GM21825 (cell line): ENCODE results near the gene EPHB1.
"Not testable (repeated sequence)": the region's sequence is repeated elsewhere in the genome, so short reads cannot be mapped to it uniquely, and the experiment has no call there.

ENCODE experiments used
- ATAC-seq: cut with Tn5 transposase; IDR thresholded peaks from one replicate; pipeline ENCODE4 v1.9.1; 2021; ENCODE audit warnings: mild to moderate bottlenecking, moderate library complexity; ENCODE audit not compliant: unreplicated experiment

The EPHB1 gene

DNA sequence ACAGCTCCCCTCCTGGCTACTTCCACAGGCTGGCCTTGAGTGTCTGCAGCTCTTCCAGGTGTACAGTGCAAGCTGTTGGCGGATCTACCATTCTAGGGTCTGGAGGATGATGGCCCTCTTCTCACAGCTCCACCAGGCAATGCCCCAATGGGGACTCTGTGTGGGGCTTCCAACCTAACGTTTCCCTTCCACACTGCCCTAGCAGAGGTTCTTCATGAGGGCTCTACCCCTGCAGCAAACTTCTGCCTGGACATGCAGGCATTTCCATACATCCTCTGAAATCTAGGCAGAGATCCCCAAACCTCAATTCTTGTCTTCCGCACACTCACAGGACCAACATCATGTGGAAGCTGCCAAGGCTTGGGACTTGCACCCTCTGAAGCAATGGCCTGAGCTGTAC, 438.4 kb downstream of the EPHB1 start:
- not testable (repeated sequence) for ATAC-seq

DNA sequence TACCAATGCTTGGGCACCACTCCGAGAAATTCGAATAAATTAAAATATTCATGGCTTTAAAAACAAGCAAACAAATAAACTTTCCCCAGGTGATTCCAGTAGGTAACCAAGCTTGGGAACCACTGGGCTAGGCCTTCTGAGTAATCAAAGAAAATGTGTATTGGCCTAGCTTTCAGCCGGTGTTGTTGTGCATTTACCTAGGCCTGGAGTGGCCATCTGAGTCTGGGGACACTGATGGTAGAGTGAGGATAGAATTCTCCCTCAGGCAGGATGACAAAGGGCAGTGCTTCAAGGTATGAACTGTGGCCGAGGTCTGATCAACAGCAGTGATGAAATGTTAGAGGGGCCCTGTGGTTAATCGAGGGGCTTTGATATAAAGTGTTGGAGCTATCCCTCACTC, 440.5 kb downstream of the EPHB1 start:
- no peak for ATAC-seq

DNA sequence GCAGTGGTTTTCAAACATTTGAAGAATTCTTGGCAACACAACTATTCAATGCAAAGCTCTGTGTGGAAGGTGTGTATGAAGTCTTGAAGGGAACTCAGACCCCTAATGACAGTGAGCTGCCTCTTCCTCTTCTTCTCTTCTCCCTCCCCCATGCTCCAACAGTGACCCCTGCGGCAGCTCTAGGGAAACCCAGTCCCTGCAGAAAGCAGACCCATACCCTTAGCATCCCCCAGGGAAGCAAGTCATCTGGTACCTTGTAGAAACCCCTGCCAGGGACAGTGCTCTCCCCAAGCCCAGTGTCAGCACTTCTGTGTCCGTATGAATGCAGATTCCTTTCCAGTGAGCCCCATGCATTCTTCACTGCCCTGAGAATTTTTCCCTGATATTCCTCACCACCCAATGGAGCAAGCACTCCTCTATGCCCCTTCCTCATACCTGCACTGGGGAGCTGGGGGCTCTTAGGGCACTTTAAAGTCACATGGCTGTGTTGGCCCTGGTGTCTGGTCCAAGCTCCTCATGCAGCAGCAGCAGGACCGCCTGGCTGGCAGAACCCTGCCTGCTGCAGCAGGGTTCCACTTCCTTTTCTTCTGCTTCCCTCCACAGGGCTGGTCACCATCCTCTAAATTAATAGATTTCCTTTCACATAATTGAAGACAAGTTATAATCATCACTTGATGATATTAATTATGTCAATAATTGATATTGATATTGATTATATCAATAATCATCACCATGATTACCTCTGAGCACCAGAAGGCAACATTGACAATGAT, 442.5 kb downstream of the EPHB1 start:
- ATAC-seq: no peak

DNA sequence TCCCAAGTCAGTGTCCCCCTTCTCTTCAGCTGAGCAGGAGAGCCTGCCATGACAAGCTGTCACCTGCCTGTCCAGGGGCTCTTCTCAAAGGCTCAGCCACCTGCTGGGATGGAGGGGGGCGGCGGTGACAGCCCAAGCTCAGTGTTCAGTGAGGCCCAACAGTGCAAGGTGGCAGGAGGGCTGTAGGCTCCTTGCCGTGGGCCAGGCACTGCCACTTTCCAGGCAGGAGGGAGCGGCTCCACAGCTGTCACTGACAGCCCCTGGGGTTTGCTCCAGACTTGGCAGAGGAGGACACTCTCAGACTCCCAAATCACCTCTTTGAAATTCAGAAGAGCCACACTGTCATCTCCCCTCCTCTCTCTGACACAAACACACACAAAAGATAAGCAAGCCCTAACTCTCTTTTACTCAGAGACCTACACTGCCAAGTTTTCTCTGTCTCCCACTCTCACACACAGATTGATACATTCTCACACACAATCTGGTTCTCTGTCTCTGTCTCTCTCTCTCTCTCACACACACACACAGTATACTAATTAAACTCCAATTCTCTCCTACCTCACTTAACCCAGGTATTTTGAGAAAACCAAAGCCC, 443.3 kb downstream of the EPHB1 start:
- no peak for ATAC-seq

DNA sequence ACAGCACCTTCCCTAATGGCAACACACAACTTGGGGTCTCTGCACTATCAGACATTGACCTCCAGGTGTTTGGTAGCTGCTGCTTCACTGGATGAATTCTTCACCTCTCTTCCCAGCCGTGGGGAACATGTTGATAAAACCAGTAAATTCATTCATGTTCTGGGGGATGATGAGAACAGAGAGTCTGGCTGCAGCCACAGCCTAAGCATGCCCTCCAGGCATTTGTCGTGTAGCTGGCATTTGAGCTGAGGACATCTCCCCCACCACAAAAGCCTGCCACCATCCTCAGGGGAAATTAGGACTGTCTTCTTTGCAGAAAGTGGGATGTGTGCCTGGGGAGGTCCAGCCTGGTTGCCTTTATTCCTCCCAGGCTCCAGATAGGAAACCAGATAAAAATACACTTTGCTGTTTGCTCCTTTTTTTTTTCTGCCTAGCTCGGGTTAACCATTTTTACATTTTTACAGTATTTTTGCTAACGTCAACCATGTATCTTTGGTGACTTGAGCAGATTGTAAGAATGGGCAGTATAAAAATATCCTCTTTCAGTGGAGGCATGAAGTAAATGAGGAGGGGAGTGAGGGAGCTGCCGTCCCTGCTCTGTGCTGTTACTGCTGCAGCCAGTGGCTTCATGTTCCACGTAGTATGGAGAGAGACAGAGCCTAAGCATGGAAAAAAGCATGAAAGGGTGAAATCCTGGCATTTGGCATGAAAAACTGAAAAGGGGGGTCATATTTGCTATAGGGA, 444.0 kb downstream of the EPHB1 start:
- ATAC-seq: no peak

DNA sequence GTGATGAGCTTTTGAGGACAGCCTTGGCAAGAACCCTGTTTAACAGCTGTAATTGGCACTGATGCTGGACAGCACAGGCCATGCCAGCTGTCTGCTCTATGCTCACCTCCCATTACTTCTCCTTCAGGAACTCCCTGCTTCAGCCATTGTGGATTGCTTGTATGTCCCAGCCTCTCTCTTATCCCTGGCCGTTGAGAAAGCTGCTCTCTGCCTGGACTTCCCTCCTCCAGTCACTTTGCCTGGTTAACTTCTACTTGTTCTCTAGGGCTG, 444.5 kb downstream of the EPHB1 start:
- no peak for ATAC-seq

DNA sequence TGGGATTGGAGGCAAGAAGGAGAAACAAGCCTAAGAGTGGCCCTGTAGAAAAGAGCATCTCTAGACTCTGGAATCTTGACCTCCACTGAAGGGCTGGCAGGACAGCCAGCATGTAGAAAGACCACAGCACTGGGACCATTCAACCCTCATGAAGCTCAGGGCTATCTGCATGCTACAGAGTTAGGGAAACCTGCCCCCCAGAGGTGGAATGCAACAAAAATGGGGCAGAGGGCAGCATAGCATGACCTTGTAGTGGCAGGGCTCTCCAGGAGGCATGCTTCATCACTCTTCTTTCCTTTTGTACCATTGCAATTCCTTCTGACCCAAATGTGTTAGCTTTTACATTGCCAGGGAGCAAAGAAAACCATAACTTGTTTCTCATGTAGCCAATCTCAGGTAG, 445.4 kb downstream of the EPHB1 start:
- peak; percentile 70 for ATAC-seq

DNA sequence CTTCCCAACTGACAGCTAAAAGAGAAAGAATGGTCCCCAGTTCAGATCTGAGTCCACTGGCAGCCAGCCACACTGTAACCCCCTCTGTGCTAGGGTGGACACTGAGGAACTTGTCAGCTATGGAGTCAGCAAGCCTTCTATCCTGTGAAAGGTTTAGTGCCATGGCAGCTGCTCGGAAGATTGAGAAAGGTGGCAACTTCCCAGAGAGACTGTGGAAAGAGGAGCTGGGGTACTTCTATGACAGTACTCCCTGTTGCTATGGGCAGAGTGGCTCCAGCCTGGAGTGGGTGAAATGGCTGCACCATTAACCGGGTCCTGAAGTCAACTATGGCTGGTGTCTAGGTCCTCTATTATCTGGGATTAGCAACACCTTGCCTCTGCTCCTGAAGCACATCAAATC, 447.2 kb downstream of the EPHB1 start:
- ATAC-seq: no peak

DNA sequence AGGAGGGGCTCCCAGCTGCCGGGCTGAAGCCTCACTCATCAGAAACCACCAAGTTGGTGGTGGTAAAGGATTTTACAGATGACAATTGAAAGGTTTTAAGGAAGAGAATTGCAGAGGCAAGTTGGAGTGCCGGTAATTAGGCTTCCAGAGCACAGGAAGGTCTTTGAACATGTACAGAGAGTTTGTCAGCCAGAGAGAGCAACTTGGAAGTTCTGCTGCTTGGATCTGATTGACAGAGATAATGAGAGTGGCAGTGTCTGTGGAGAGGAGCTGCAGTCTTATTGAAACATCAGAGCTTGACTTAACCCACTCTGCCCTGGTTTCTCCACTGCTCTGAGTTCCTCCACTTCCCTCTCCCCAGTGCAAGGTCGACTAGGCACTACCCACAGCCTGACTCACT, 448.6 kb downstream of the EPHB1 start:
- no peak for ATAC-seq

DNA sequence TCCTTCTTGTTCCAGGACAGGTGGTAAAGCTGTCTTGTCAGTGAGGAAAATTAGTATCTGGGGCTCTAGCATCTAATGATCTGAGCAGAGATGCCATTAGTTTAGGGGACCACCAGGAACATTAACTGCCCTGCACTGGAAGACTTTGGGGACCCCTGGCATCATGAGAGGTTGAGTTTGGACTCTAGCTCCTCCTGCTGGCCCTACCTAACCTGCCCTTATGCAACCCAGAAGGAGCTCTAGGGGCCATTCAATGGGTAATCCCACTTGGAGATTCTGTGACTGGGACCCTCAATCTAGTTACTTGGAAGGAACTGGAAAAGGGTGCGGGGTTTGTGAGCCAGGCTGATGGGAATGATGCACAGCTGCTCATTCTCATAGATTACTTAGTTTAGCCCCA, 451.0 kb downstream of the EPHB1 start:
- no peak for ATAC-seq

DNA sequence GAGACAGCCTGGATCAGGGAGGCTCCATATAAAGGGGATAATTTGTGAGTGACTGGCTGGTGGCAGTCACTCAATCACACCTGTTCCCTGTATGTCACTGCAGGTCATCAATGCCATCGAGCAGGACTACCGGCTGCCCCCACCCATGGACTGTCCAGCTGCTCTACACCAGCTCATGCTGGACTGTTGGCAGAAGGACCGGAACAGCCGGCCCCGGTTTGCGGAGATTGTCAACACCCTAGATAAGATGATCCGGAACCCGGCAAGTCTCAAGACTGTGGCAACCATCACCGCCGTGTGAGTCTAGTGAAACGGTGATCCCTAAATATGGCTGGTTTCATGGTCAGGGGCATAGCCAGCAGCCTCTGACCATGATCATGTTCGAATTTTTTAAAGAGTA, 453.2 kb downstream of the EPHB1 start:
- ATAC-seq: no peak

DNA sequence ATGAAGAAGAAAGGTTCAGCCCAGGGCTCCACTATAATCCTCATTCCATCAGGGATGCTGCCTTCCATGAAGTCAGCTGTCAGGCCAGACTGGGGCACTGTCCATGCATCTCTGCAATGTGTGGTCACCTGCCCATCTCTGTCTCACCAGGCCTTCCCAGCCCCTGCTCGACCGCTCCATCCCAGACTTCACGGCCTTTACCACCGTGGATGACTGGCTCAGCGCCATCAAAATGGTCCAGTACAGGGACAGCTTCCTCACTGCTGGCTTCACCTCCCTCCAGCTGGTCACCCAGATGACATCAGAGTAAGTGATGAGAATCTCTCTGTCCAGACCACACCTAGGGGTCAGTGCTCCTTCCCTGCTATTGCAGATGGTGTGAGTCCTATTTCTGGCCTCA, 454.1 kb downstream of the EPHB1 start:
- no peak for ATAC-seq

DNA sequence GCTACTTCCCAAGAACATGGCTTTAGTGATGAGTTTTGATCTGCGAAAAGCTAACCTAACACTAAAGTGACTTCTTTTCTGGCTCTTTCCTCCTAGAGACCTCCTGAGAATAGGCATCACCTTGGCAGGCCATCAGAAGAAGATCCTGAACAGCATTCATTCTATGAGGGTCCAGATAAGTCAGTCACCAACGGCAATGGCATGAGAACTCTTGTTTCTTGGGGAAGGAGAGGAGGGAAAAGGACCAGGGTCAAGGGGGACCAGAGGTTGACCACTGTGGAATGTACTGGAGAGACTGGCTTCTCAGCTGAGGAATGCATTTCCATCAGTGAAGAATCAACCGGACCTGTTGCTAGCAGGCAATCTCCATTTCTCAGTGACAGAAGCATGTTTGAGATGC, 463.9 kb downstream of the EPHB1 start:
- ATAC-seq: no peak

DNA sequence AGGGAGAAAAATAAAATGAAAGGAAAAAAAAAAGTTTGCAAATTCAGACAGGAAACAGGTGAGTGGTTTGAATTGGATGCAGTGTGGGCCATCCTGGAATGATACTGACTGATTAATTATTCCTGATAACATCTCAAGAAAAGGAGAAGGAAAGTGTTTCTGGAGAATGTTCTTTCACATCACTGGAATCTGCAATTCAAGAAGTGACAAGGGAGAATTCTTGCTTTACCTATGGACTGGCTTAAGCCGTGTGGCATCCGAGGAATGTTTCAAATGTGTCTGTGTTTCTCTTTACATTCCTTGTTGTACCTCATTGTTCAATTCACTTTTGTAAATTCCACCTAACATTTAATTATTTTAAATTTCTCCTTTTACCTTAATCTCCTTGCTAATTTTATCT, 465.0 kb downstream of the EPHB1 start:
- ATAC-seq: no peak

DNA sequence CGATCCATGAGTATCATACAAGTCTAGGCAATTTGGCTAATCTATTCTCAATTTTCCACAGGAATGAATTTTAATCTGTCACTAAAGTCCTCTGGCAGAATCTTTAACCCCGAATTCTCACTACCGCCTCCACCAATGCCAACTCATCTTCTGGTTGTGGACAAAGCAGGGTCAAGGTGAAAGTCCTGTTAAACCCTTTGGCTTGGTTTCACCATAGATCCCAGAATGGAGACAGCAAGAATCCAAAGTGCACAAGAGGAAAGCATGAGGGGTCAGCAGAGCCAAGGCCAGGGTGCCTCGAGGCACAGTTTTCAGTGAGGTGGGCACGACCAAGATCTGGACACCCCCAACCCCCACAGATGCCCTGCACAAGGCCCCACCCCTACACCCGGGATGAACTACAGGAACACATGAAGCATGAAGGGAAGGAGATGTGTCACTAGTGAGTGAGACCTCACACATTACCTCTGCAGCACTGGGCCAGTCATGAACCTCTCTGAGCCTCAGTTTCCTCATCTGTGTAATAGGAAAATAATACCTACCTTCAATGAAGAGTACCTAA, 466.2 kb downstream of the EPHB1 start:
- no peak for ATAC-seq

DNA sequence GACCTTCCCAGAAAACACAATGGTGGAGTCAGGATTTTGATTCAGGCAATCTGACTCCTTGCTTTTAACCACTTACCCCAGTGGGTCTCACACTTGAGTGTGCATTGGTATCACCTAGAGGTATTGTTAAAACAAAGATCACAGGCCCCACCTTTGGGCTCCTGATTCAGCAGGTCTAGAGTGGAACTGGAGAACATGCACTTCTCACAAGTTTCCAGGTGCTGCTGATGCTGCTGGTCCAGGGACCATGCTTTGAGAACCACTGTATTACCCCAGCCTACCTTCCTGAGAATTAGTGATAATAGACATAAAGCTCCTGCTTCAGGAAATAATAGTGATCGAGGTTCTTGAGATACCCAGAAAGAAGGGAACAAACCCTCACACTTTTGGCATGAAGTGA, 466.9 kb downstream of the EPHB1 start:
- no peak for ATAC-seq

DNA sequence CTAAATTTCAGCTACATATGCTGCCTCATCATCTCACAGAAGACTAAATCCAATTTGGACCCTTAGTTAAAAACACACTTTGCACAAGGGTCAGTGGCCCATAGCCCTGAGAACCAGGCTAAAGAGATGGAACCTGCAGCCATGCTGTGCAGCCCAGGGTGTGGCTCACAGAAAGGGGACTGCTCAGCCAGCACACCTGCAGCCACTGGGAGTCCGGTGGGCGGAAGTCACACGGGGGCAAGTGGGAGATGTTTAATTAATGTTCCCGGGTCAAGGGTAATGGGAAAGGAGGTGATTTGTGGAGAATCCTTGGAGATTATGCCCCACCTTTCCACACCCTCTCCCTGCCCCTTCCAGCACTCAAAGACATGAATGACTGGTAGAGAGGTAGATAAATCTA, 467.4 kb downstream of the EPHB1 start:
- ATAC-seq: no peak

DNA sequence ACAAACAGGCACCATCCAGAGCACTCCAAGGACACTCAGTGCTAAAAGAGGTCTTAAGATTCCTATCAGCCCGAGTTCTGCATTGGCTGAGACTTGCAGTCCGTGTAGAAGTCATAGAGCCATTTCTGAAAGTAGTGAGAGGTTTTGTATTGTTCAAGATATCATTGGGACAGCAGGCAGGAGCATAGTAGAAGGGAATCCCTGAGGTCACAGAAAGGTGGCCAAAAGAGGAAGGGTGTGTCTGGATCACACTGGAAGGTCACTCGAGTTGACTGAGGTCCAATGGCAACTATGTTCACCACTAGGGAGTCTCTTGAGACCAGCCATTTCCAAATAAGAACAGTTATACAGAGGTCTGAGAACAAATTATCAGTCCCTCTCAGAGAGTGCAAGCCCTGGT, 468.3 kb downstream of the EPHB1 start:
- ATAC-seq: no peak

DNA sequence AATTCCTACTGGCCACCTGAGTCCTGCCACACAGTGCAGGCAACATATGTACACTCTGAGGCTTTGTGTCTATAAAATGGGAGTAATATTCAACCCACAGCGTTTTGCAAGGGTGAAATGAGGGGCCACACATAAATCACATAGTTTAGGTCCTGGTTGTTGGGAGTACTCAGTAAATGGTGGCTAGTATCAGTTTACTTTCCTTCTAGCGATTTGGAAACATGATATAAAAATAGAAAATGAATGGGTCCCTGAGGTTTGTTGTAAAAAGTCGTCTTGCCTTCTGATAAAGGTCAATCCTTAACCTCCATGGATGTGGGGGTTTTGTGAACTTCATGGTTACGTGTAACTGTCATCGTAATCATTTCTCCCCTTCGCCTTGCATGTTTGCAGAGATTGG, 472.4 kb downstream of the EPHB1 start:
- ATAC-seq: no peak

DNA sequence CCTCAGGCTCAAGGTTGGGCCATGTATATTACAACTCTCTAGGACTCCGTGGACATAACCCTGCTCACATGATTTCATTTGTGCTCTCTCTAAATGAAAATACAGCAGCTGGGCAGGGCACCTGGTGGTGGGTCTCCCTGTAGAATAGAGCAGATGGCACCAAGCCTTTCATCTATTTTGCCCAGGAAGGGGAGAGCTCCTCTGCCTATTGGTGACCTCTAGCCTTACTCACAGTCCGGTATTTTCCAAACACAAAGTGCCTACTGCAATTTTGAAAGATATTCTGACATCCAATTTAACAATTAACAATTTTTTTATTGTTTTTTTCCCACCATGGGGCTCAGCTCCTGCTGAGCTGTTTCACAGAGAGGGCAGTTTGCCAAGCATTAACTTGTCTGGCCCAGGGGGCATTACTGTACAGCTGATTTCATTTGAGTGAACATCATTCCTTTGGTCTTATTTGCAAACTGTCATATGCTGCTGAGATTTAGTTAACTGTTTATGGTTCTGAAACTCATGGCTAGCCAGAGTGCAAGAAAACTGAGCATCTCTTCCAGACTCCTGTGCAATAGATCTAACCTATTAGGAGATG, 474.0 kb downstream of the EPHB1 start:
- no peak for ATAC-seq

DNA sequence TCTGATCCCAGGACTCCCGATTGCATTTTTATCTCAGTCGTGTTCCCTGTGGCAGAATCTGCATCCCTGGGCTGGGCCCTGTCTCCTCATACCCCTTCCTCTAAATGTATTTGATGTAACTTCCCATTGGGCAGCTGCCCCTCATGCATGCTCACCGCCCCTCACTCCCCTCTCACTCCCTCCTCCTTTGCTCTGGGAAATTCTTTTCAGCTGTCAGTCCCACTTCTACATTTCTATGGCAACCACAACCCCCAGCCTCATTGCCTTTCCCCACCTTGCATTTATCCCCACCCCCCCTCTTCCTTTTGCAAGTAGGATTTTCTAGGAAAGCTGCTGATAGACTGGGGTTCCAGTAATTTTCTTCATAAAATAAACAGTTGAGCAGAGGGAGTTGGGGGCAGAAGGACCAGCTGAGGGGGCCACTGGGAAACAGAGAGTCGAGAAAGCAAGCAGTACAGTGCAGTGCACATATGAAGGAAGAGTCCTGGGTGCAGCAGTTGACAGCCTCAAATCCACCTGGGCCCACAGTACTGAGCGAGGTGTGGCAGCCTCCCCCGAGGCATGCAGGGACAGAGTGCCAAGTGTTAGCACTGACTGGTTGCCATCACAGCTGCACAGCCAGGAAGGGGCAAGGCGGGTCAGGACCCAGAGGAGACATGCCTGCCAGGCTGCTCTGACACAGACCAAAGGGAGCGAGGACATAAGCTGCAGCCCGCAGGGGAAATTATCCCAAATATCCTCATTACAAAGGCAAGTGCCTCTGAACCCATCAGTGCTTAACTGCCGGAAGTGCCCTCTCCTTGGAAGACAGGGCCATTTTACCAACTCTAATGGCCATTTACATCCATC, 476.3 kb downstream of the EPHB1 start:
- ATAC-seq: no peak
